Natural killer cell (primary cell): ENCODE results near the gene DNAH2. TPM values are rescaled to one million over a fixed set of nuclear protein-coding genes. Genes with fewer than 3 reads are reported as not detected.

Source experiments
- ATAC-seq, 3 donors: fragments of 150-1000 bp in 2 of 3; fragments of 200-7000 bp in 1 of 3; cut with Tn5 transposase; 1 replicate in 1 of 3; 2 replicates in 2 of 3; pipeline ENCODE4 v1.10.0; 2021; ENCODE audit warnings: mild to moderate bottlenecking in 2 of 3, moderate library complexity in 2 of 3
- DNase-seq, 2 donors: peaks; one replicate each; pipeline versions ENCODE4 v3.0.0 to v3.0.0-alpha.2; 2013 to 2021; ENCODE audit warnings: mixed read lengths in 1 of 2
- H3K27ac ChIP-seq: one replicate; pipeline ENCODE4 v1.5.1; 2013; ENCODE audit warnings: mild to moderate bottlenecking, low read length
- H3K27me3 ChIP-seq: one replicate; pipeline ENCODE4 v1.6.1; 2013; ENCODE audit warnings: low read length; ENCODE audit not compliant: control insufficient read depth, insufficient read depth
- H3K36me3 ChIP-seq: one replicate; pipeline ENCODE4 v1.6.1; 2013; ENCODE audit warnings: low read length; ENCODE audit not compliant: control insufficient read depth, insufficient read depth
- H3K4me1 ChIP-seq: one replicate; pipeline ENCODE4 v1.6.1; 2013; ENCODE audit warnings: low read length; ENCODE audit not compliant: control insufficient read depth, insufficient read depth
- H3K4me3 ChIP-seq: one replicate; pipeline ENCODE4 v1.5.1; 2013; ENCODE audit warnings: low read length
- H3K9me3 ChIP-seq: one replicate; pipeline ENCODE4 v1.6.1; 2013; ENCODE audit warnings: low read length; ENCODE audit not compliant: control insufficient read depth, insufficient read depth
- H3K27ac Mint-ChIP-seq, 2 donors: one replicate each; pipeline ENCODE4 v1.8.0; 2022; ENCODE audit warnings: mild to moderate bottlenecking in 2 of 2, mixed read lengths in 2 of 2, moderate library complexity in 1 of 2
- H3K27me3 Mint-ChIP-seq, 2 donors: one replicate each; pipeline ENCODE4 v1.8.0; 2022; ENCODE audit warnings: low read depth in 2 of 2, mixed read lengths in 2 of 2
- H3K36me3 Mint-ChIP-seq: one replicate; pipeline ENCODE4 v1.8.0; 2022; ENCODE audit warnings: mixed read lengths
- H3K4me1 Mint-ChIP-seq, 2 donors: one replicate each; pipeline ENCODE4 v1.8.0; 2022; ENCODE audit warnings: mixed read lengths in 2 of 2
- H3K4me3 Mint-ChIP-seq: one replicate; pipeline ENCODE4 v1.8.0; 2022; ENCODE audit warnings: mild to moderate bottlenecking, moderate library complexity, mixed read lengths
- H3K9me3 Mint-ChIP-seq, 2 donors: one replicate each; pipeline ENCODE4 v1.8.0; 2022; ENCODE audit warnings: mixed read lengths in 2 of 2
- CTCF ChIP-seq: fragments of 200-600 bp; IDR thresholded peaks from one replicate; pipeline ENCODE4 v1.8.0; 2022; ENCODE audit warnings: antibody characterized with exemption
- WGBS: methylation state at CpG from one replicate; pipeline ENCODE4 v1.1.7; 2013; ENCODE audit warnings: missing lambda C conversion rate; ENCODE audit not compliant: insufficient coverage; 5-methylcytosine and 5-hydroxymethylcytosine counted together
- intact Hi-C: fragments of 100-400 bp; cut with micrococcal nuclease; formaldehyde crosslinking; loops from one replicate; pipeline ENCODE4 v1.14.2; 2022
- total RNA-seq, 4 donors: library from RNA; stranded (reverse); fragments of 120-200 nt in 1 of 4; gene quantifications; one replicate each; pipeline versions ENCODE4 v1.2.3 to v1.2.4, GENCODE V29; 2013 to 2022

DNAH2 gene
- total RNA-seq, 3 donors from 2014 or later (not counting 1 experiment from before 2014, with no cell fraction given): 0.05 to 0.07 TPM; not detected in 1

GRCh38 chr17:7714721-7715594 lies 2.6 kb upstream of the DNAH2 start:
- H3K9me3 ChIP-seq: no peaks in the 10 kb centered on the region
- Mint-ChIP-seq H3K4me1 (peaks cover 15 to 37% of the 10 kb centered on the region in 2 donors), H3K27me3 (peaks cover 66 to 68% of the 10 kb centered on the region in 2 donors), H3K36me3 (no peaks in the 10 kb centered on the region), H3K4me3 (no peak overlapping the region), H3K27ac (no peak overlapping the region), H3K9me3 (no peaks in the 10 kb centered on the region)
- H3K27ac ChIP-seq: no peak overlapping the region
- H3K36me3 ChIP-seq: no peaks in the 10 kb centered on the region
- WGBS: 91% methylated on average over 5 of the region's 10 CpGs
- TF ChIP-seq CTCF: no peak
- DNase-seq: peak in 1 of 2 donors; percentile 1
- peaks cover 18% of the 10 kb centered on the region for H3K4me1 ChIP-seq
- H3K27me3 ChIP-seq: peaks cover 35% of the 10 kb centered on the region
- no peak overlapping the region for H3K4me3 ChIP-seq
- no peak for ATAC-seq
- intact Hi-C loops: no loop called here

DNA sequence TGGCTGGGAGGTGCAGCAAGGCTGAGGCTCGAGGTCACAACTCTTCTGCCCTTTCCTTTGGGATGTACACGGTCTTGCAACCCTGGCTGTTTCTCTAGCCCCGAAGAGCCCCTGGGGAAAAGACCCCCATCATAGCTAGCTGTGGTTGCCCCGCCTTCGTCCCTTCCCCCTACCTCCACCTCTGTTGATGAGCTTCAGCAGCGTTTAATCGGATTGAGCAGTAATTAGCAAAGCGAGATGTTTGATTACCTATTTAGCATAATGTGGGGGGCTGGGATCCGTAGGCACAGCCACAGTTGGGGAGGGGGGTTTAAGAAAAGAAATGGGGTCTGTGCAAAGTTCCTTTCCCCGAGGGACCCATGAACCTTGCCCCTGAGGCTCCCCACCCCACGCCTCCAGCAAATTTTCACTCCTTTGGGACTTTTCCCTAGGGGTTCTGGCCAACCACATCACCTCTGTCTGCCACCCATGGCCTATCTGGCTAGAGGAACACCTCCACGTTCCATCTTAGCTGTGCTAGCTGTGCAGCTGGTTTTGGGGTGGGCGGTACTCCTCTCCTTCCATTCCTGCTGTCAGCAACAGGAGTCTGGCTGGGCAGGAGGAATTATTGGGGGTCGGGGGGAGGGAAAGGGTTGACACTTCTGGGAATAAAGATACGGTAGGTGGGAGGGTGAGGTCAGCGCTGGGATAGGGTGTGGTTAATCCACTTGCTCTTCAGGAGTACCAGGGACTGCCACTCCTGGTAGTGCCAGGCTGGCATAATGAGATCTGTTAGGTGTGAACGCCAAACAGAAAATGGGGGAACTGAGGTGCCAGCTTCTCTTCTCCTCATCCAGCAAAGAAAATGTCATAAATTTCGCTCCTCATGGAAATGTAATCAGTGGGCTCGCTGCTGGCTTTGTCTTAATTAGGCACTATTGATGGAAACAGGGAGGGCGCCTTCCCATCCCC lies 1.3 kb upstream of the DNAH2 start:
- H3K36me3 ChIP-seq: no peaks in the 10 kb centered on the region
- TF ChIP-seq CTCF: no peak
- peaks cover 35% of the 10 kb centered on the region for H3K27me3 ChIP-seq
- Mint-ChIP-seq H3K4me1 (peaks cover 5 to 27% of the 10 kb centered on the region in 2 donors), H3K27ac (no peak overlapping the region), H3K9me3 (no peaks in the 10 kb centered on the region), H3K4me3 (peak overlapping the region; percentile 6), H3K27me3 (peaks cover 69 to 70% of the 10 kb centered on the region in 2 donors), H3K36me3 (no peaks in the 10 kb centered on the region)
- intact Hi-C loops: no loop called here
- H3K4me3 ChIP-seq: no peak overlapping the region
- no peaks in the 10 kb centered on the region for H3K9me3 ChIP-seq
- DNase-seq (no peak), ATAC-seq (no peak)
- no peak overlapping the region for H3K27ac ChIP-seq
- WGBS: 47% methylated on average over 18 of the region's 20 CpGs
- H3K4me1 ChIP-seq: peaks cover 12% of the 10 kb centered on the region

DNA sequence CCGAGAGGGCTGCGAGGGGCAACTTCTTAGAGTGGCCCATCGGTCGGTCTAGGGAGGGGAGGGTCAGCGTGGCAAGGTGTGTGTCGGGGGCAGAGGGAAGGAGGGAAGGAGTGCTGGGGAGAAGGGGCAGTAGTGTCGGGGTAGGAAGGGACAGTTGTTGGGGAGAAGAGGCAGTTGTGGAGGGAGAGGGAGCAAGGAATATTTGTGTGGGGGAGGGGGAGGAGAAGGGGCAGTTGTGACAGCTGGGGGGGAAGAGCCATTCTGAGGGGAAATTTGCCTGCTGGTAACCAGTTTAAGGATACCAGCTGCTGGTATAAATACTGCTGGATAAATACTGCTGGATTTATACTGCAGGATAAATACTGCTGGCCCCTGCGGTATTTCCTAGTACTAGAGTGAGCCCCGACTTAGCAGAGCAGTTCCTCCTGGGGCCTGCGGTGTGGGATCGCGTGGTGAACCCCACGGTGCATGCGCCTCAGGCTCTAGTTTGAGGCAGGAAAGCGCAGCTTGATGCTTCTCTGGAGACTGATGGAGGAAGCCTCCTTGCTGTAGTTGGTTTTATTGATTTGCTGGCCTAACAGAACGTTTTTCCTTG lies 309 bp downstream of the DNAH2 start:
- H3K4me1 ChIP-seq: peaks cover 12% of the 10 kb centered on the region
- H3K36me3 ChIP-seq: no peaks in the 10 kb centered on the region
- H3K4me3 ChIP-seq: no peak overlapping the region
- DNase-seq: peak in 1 of 2 donors; percentile 49
- peaks cover 32% of the 10 kb centered on the region for H3K27me3 ChIP-seq
- Mint-ChIP-seq H3K9me3 (no peaks in the 10 kb centered on the region), H3K4me3 (peak overlapping the region; percentile 45), H3K27me3 (peaks cover 57 to 66% of the 10 kb centered on the region in 2 donors), H3K27ac (no peak overlapping the region), H3K36me3 (no peaks in the 10 kb centered on the region), H3K4me1 (peaks cover 5 to 23% of the 10 kb centered on the region in 2 donors)
- intact Hi-C loops: no loop called here
- H3K9me3 ChIP-seq: no peaks in the 10 kb centered on the region
- TF ChIP-seq CTCF: no peak
- WGBS: 1% methylated on average over 16 of the region's 16 CpGs
- H3K27ac ChIP-seq: no peak overlapping the region
- ATAC-seq: peak; percentile 17 to 60 (median 24)
